Upper lobe of left lung (tissue), 6 donors: ENCODE data around the gene VPS26C. TPM values are rescaled to one million over a fixed set of nuclear protein-coding genes. Genes with fewer than 3 reads are reported as not detected.

ENCODE experiments used
- ATAC-seq, 2 donors: fragments of 200-7000 bp; cut with Tn5 transposase; one replicate each; pipeline ENCODE4 v1.9.1; 2022; ENCODE audit warnings: mild to moderate bottlenecking in 2 of 2, moderate library complexity in 2 of 2; ENCODE audit not compliant: low FRiP score in 2 of 2
- DNase-seq, 2 donors: peaks; one replicate each; pipeline ENCODE4 v3.0.0-alpha.2; 2019 to 2020
- H3K27ac ChIP-seq, 4 donors: fragments of 200-600 bp; sonication (generic); one replicate each; pipeline ENCODE4 v1.5.1; 2016 to 2019
- H3K27me3 ChIP-seq, 4 donors: fragments of 200-600 bp; sonication (generic); one replicate each; pipeline ENCODE4 v1.5.1; 2017 to 2019
- H3K36me3 ChIP-seq, 4 donors: fragments of 200-600 bp; sonication (generic); one replicate each; pipeline ENCODE4 v1.5.1; 2016 to 2019
- H3K4me1 ChIP-seq, 4 donors: fragments of 200-600 bp; sonication (generic); one replicate each; pipeline ENCODE4 v1.5.1; 2018 to 2019
- H3K4me3 ChIP-seq, 4 donors: fragments of 200-600 bp; sonication (generic); one replicate each; pipeline ENCODE4 v1.5.1; 2017 to 2019; ENCODE audit warnings: mild to moderate bottlenecking in 2 of 4, moderate library complexity in 1 of 4
- H3K9me3 ChIP-seq, 4 donors: fragments of 200-600 bp; sonication (generic); one replicate each; pipeline ENCODE4 v1.5.1; 2018 to 2019
- CTCF ChIP-seq, 6 experiments: fragments of 450-650 bp in 4 of 6; fragments of 200-600 bp in 2 of 6; sonication (generic) in 2 of 6; IDR thresholded peaks; one replicate each; pipeline ENCODE4 v1.5.1; 2016 to 2019; ENCODE audit warnings: antibody characterized with exemption in 6 of 6
- EP300 ChIP-seq, 4 donors: sonication (generic); formaldehyde crosslinking; IDR thresholded peaks; one replicate each; pipeline ENCODE4 v1.5.1; 2017; ENCODE audit warnings: antibody characterized with exemption in 4 of 4, control low read depth in 2 of 4
- POLR2A ChIP-seq, 4 donors: fragments of 450-650 bp; IDR thresholded peaks; one replicate each; pipeline ENCODE4 v1.5.1; 2016 to 2017; ENCODE audit warnings: antibody characterized with exemption in 4 of 4, mild to moderate bottlenecking in 2 of 4
- POLR2AphosphoS5 ChIP-seq, 2 donors: sonication (generic); formaldehyde crosslinking; IDR thresholded peaks; one replicate each; pipeline ENCODE4 v1.5.1; 2017; ENCODE audit warnings: antibody characterized with exemption in 2 of 2
- WGBS, 2 donors: methylation state at CpG; one replicate each; pipeline ENCODE4 v1.1.5; 2017 to 2018; 5-methylcytosine and 5-hydroxymethylcytosine counted together
- total RNA-seq, 6 donors: library from RNA; depleted of rRNA in 4 of 6; stranded (reverse); fragments of >200 nt in 4 of 6; gene quantifications; one replicate each; pipeline versions ENCODE4 v1.1.0 to v1.2.1, GENCODE V29; 2016 to 2021
- donor health status: DM: no; HTN: no; CAD: no; lungs with moderate emphysema.
- donor health status: DM: no; HTN: yes; CAD: no; lungs with severe emphysema.

VPS26C gene
- total RNA-seq, 6 donors from 2014 or later = 52.1 to 95.3 (median 65.0) TPM

- Histone ChIP-seq H3K9me3 (no peaks in the 10 kb centered on the region), H3K27ac (no peak overlapping the region), H3K4me3 (no peak overlapping the region), H3K4me1 (no peaks in the 10 kb centered on the region), H3K27me3 (no peaks in the 10 kb centered on the region), H3K36me3 (no peaks in the 10 kb centered on the region)
- 81 to 87% methylated on average over 5 to 7 of the region's 7 CpGs for WGBS, 2 donors
- DNase-seq (no peak), ATAC-seq (no peak)
- no peak for TF ChIP-seq EP300 (IDR thresholded peaks at IDR 0.05)
- TF ChIP-seq POLR2AphosphoS5 (IDR thresholded peaks at IDR 0.05) = no peak
- no peak for TF ChIP-seq CTCF (IDR thresholded peaks at IDR 0.05)
- TF ChIP-seq POLR2A (IDR thresholded peaks at IDR 0.05) = no peak
Observed at GRCh38 chr21:37278199-37278598, 11.1 kb upstream of the VPS26C start.

- H3K27me3 ChIP-seq = no peaks in the 10 kb centered on the region
- no peaks in the 10 kb centered on the region for H3K36me3 ChIP-seq
- H3K4me3 ChIP-seq = no peak overlapping the region
- DNase-seq = no peak
- no peak overlapping the region for H3K27ac ChIP-seq
- WGBS, 2 donors = 81 to 84% methylated on average over 3 of the region's 3 CpGs
- ATAC-seq = no peak
- H3K4me1 ChIP-seq = no peaks in the 10 kb centered on the region
- H3K9me3 ChIP-seq = no peaks in the 10 kb centered on the region
- TF ChIP-seq POLR2AphosphoS5 (IDR thresholded peaks at IDR 0.05) (no peak), POLR2A (IDR thresholded peaks at IDR 0.05) (no peak), EP300 (IDR thresholded peaks at IDR 0.05) (no peak), CTCF (IDR thresholded peaks at IDR 0.05) (no peak)
Observed at GRCh38 chr21:37276377-37276776, 9.2 kb upstream of the VPS26C start.

- Histone ChIP-seq H3K36me3 (no peaks in the 10 kb centered on the region), H3K27me3 (no peaks in the 10 kb centered on the region), H3K27ac (no peak overlapping the region), H3K9me3 (no peaks in the 10 kb centered on the region), H3K4me3 (no peak overlapping the region), H3K4me1 (no peaks in the 10 kb centered on the region)
- WGBS, 2 donors = 57 to 58% methylated on average over 9 of the region's 9 CpGs
- DNase-seq (no peak), ATAC-seq (no peak)
- TF ChIP-seq POLR2AphosphoS5 (IDR thresholded peaks at IDR 0.05) (no peak), EP300 (IDR thresholded peaks at IDR 0.05) (no peak), CTCF (IDR thresholded peaks at IDR 0.05) (no peak), POLR2A (IDR thresholded peaks at IDR 0.05) (no peak)
Observed at GRCh38 chr21:37273911-37274690, 7.0 kb upstream of the VPS26C start.

GRCh38 chr21:37273440-37273839 is 6.3 kb upstream of the VPS26C start:
- Histone ChIP-seq H3K4me1 (peaks cover 0 to 5% (median 2%) of the 10 kb centered on the region in 4 donors), H3K27me3 (no peaks in the 10 kb centered on the region), H3K27ac (no peak overlapping the region), H3K4me3 (no peak overlapping the region), H3K9me3 (no peaks in the 10 kb centered on the region), H3K36me3 (no peaks in the 10 kb centered on the region)
- 65 to 80% methylated on average over 1 of the region's 1 CpG for WGBS, 2 donors
- no peak for ATAC-seq
- TF ChIP-seq EP300 (IDR thresholded peaks at IDR 0.05) (no peak), POLR2A (IDR thresholded peaks at IDR 0.05) (no peak), CTCF (IDR thresholded peaks at IDR 0.05) (no peak), POLR2AphosphoS5 (IDR thresholded peaks at IDR 0.05) (no peak)
- DNase-seq = no peak

- Histone ChIP-seq H3K4me1 (peaks cover 0 to 9% (median 6%) of the 10 kb centered on the region in 4 donors), H3K4me3 (no peak overlapping the region), H3K27ac (no peak overlapping the region), H3K9me3 (no peaks in the 10 kb centered on the region), H3K27me3 (no peaks in the 10 kb centered on the region), H3K36me3 (no peaks in the 10 kb centered on the region)
- 95 to 96% methylated on average over 6 of the region's 6 CpGs for WGBS, 2 donors
- ATAC-seq = no peak
- no peak for TF ChIP-seq POLR2A (IDR thresholded peaks at IDR 0.05)
- TF ChIP-seq POLR2AphosphoS5 (IDR thresholded peaks at IDR 0.05) = no peak
- TF ChIP-seq CTCF (IDR thresholded peaks at IDR 0.05) = no peak
- TF ChIP-seq EP300 (IDR thresholded peaks at IDR 0.05) = no peak
- no peak for DNase-seq
Observed at GRCh38 chr21:37272897-37273296, 5.8 kb upstream of the VPS26C start.
